Cortex of kidney (tissue), 1 donor: ENCODE results near the gene CLEC18B.
"Not testable (repeated sequence)": the region's sequence is repeated elsewhere in the genome, so short reads cannot be mapped to it uniquely, and the experiment has no call there.

ENCODE experiments used
- DNase-seq: peaks from one replicate; lab custom pipeline; 2025; lab: John Stamatoyannopoulos, UW

CLEC18B gene

DNA sequence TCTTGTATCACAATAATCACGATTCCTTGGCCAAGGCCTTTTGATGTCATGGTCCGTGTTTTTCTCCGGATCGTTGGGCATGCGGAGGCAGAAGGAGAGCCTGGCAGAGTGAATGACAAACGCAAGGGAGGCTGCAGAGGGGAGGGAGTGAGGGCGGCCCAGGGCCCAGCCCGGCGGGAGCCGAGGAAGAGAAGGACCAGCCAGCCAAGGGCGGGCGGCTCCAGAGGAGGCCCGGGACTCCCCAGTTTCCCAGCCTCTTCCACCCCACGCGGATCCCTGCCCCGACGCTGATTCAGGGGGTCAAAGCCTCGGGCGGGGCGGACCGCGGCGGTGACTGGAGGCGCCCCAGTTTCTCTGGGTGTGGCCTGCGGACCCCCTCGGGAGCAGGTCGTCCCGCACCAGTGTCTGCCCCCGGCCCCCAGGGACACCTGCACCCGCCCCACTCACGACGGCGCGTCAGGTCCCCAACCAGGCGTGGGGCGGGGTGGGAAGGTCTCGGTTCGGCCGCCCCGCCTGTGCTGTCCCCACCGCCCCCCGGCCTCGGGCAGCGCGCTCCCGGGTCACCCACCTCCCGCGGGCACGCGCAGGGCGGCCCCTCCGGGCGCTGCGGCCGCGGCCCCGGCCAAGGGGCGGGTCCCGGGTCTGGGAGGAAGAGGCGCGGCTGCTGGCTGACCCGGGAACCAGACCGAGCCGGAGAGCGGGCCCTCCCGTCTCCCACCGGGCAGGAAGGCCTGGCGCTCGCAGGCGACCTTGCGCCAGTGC lies 14.5 kb downstream of the CLEC18B start:
- not testable (repeated sequence) for DNase-seq

DNA sequence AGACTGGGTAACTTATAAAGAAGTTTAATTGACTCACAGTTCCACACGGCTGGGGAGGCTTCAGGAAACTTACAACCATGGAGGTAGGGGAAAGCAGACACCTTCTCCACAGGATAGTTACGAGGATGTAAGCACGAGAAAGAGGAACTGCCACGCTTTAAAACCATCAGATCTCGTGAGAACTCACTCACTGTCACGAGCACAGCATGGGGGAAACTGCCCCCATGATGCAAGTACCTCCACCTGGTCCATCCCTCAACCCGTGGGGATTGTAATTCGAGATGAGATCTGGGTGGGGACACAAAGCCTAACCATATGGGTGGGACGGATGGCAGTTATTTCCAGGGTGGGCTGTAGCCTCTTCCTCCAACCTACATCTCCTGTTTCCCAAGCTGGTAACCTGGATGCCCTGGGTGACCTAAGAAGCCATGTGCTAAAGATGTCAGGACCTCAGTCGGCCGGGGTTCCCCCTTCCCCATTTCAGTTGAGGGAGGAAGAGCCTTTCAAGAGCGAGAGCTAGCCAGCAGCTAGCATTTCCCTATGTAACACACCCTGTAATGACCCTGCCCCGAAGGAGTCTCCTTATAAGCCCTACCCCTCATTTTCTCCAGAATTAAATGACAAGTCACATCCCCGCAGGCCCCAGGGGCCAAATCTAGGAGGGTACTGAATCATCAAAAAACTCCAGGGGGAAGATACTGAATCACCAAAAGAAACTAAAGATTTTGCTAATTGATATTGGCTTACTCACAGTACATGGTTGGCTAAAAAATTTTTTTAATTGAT lies 16.9 kb downstream of the CLEC18B start:
- DNase-seq = not testable (repeated sequence)

DNA sequence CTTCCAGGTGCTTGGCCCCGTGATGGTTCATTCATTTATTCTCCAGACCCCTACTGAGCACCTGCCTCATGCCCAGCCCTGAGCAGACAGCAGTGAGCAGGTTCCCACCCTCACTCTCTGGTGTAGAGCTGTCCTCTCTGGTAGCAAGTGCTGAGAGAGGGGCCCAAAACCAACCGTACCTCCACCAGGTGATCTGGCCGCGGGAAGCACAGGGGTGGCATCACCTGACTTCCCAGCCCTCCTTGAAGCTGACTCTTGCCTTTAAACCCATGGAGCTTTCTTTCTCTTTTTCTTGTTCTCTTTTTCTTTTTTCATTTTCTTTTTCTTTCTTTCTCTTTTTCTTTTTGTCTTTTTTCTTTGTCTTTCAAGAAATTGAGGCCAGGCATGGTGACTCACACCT lies 21.0 kb downstream of the CLEC18B start:
- not testable (repeated sequence) for DNase-seq

DNA sequence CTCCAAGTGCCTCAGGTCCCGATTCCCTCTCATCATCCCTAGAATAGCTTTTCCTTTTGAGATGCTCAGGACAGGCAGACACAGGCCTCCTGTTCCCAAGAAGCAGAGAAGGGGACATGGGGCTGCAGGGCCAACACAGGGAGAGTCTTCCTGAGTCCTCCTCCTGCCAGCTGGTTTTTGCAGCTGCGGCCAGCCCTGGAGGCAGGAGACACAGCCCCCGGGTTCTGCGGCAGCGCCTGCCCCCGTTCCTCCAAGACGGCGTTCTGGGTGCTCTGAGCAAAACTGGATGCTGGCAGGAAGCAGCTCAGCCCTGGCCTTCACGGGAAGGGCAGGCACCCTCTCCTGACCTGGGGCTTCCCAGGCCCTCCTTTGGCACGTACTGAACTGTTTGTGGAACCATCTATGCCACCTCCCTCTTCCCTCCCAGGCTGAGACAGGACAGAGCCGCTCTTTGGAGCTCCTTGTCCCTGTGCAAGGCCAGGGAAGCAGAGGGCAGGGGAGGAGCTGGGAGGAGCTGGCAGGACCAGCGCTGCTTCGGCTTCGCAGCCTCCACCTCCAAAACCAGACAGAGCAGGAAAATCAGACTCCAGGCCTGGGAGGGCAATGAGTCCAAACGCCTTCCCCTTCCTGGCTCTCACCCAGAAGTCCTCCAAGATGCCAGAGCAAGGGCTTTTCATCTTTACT lies 22.9 kb downstream of the CLEC18B start:
- DNase-seq = not testable (repeated sequence)

DNA sequence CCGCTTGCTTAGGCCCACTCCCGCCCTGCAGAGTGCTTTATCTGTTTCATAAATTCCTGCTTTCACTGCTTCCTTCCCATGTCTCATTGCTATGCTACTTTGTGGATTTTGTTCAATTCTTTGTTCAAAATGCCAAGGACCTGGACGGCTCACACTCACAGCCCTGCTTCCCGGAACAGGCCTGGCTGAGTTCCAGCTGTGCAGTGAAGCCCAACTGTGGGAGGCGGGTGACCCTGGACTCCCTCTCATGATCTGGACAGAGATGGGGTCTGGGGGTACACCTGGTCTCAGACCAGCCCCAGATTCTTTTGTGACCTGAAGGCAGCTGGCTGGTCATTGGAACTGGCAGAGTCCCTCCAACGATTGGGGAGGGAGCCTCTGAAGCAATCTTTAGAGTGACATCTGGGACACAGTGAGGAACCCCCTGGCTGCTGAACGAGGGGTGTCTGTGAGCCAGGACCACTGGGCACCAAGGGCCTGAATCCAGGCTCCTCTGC lies 24.7 kb downstream of the CLEC18B start:
- DNase-seq = not testable (repeated sequence)

- not testable (repeated sequence) for DNase-seq
These were observed 26.7 kb downstream of the CLEC18B start for GRCh38 chr16:74394604-74395003.

- DNase-seq = not testable (repeated sequence)
These were observed 27.1 kb downstream of the CLEC18B start for GRCh38 chr16:74394131-74394530.

DNA sequence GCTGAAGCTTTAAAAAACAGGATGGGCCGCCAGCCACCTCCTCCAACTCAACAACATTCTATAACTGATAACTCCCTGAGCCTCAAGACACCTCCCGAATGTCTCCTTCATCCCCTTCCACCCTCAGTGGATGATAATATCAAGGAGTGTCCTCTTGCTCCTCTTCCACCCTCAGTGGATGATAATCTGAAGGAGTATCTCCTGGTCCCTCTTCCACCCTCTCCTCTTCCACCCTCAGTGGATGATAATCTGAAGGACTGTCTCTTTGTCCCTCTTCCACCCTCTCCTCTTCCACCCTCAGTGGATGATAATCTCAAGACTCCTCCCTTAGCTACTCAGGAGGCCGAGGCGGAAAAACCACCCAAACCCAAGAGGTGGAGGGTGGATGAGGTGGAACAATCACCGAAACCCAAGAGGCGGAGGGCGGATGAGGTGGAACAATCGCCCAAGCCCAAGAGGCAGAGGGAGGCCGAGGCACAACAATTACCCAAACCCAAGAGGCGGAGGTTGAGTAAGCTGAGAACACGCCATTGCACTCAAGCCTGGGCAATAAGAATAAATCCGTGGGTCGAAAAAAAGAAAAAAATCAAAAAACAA lies 29.7 kb downstream of the CLEC18B start:
- DNase-seq = not testable (repeated sequence)

GRCh38 chr16:74382339-74383034 lies 38.8 kb downstream of the CLEC18B start:
- DNase-seq = not testable (repeated sequence)

- not testable (repeated sequence) for DNase-seq
These were observed 47.5 kb downstream of the CLEC18B start for GRCh38 chr16:74373847-74374184.

DNA sequence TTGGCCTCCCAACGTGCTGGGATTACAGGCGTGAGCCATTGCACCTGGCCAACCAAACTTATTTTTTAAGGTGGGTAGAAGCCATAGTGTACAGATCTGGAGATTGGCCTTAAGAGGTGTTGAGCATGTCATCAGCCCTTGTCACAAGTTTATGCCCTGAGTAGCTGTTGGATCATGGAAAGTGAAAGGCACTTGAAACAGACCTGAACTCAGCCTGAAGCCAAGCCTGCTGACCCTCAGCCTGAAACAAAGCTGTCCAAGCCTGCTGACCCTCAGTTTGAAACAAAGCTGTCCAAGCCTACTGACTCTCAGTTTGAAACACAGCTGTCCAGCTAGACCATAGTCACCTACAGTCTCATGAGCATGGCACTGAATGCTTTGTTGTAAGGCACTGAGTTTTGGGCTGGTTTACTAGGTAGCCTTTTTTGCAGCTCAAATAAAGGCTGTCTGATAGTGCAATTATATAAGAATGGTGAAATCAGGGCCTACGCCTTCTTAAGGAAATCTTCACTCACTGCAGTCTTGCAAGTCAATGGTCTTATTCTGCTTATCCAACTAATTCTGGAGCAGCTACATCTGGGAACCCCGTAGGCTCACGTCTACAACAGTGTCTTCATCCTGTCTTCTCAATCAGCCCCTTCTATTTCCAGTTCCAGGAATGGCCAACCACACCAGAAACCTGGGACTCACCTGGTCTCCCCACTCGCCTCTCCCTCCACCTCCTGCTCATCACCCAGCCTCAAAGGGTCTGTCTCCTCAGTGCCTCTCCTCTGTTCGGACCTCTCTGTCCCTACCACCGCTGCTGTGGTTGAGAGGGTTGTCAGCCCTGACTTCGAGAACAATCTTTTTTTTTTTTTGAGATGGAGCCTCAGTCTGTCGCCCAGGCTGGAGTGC lies 48.1 kb downstream of the CLEC18B start:
- no peak for DNase-seq

- no peak for DNase-seq
These were observed 48.9 kb downstream of the CLEC18B start for GRCh38 chr16:74372369-74372768.

- DNase-seq = not testable (repeated sequence)
These were observed 50.7 kb downstream of the CLEC18B start for GRCh38 chr16:74370338-74371135.

GRCh38 chr16:74368002-74368911 lies 53.0 kb downstream of the CLEC18B start:
- DNase-seq = peak; percentile 76

GRCh38 chr16:74367469-74368001 lies 53.7 kb downstream of the CLEC18B start:
- not testable (repeated sequence) for DNase-seq

- DNase-seq = not testable (repeated sequence)
These were observed 59.4 kb downstream of the CLEC18B start for GRCh38 chr16:74361646-74362610.
